ENCODE results near the gene ZFYVE9.

Gene ZFYVE9

DNA sequence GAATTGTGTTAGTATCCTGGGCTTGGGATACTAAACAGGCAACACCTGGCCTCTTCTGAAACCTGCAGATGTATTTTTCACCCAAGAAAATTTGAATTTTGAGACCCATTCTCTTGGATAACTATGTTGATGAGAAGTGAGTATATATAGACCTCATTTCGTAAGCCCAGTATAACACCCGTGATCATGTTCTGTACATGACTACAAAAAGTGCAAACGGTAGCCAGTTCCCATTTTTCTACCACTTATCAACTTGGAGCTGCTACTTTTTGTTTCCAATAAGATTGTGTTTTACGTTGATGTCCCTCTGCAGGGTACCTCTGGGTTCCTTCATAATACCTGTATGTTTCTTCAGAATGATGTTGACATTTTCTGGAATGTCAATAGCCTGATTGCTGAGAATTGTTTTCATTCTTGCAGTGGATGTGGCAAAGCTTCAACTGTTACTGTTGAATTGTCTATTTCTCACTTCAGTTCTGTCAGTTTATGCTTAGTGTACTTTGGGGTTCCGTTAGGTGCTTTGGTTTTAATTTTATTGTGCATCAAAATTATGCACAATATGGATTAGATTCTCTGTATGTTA, 48.1 kb downstream of the ZFYVE9 start:
- no peak for DNase-seq
- Histone ChIP-seq H3K36me3 (no peaks in the 10 kb centered on the region), H3K4me1 (no peaks in the 10 kb centered on the region), H3K4me3 (ENCODE audit: low read depth, low read length) (no peak overlapping the region), H3K9me3 (no peaks in the 10 kb centered on the region), H3K27me3 (no peaks in the 10 kb centered on the region)
- TF ChIP-seq, protein P1, sequence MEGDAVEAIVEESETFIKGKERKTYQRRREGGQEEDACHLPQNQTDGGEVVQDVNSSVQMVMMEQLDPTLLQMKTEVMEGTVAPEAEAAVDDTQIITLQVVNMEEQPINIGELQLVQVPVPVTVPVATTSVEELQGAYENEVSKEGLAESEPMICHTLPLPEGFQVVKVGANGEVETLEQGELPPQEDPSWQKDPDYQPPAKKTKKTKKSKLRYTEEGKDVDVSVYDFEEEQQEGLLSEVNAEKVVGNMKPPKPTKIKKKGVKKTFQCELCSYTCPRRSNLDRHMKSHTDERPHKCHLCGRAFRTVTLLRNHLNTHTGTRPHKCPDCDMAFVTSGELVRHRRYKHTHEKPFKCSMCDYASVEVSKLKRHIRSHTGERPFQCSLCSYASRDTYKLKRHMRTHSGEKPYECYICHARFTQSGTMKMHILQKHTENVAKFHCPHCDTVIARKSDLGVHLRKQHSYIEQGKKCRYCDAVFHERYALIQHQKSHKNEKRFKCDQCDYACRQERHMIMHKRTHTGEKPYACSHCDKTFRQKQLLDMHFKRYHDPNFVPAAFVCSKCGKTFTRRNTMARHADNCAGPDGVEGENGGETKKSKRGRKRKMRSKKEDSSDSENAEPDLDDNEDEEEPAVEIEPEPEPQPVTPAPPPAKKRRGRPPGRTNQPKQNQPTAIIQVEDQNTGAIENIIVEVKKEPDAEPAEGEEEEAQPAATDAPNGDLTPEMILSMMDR (IDR thresholded peaks at IDR 0.05; ENCODE audit: low read depth, low read length) = no peak

DNA sequence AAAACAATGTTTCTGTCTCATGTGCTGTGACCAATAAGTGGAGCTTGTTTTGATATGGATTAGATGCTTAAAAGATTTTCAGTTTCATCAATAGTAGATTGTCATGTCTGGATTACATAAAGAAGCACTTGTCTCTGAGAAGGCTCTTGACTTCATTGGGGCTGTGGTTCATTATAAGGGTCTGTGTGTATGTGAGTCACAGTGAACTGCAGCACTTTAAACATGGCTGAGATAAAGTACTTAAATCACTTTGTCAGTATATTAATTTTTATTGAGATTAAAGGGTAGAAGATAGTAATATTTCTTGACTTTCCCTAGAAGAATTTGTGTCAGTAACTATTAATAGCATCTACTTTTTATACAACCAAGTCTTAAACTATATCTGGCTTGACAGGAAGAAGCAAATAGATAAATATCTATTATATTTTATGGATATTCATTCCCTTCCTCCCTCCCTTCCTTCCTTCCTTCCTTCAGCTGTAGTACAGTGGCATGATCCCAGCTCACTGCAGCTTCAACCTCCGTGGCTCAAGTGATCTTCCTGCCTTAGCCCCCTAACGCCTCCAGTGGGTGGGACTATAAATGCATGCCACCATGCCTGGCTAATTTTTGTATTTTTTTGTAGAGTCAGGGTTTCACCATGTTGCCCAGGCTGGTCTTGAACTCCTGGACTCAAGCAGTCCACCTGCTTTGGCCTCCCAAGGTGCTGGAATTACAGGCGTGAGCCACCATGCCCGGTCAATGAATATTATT, 48.8 kb downstream of the ZFYVE9 start:
- TF ChIP-seq, protein P1 (IDR thresholded peaks at IDR 0.05; ENCODE audit: low read depth, low read length) = no peak
- Histone ChIP-seq H3K4me3 (ENCODE audit: low read depth, low read length) (no peak overlapping the region), H3K4me1 (no peaks in the 10 kb centered on the region), H3K36me3 (no peaks in the 10 kb centered on the region), H3K9me3 (no peaks in the 10 kb centered on the region), H3K27me3 (no peaks in the 10 kb centered on the region)
- DNase-seq = no peak

DNA sequence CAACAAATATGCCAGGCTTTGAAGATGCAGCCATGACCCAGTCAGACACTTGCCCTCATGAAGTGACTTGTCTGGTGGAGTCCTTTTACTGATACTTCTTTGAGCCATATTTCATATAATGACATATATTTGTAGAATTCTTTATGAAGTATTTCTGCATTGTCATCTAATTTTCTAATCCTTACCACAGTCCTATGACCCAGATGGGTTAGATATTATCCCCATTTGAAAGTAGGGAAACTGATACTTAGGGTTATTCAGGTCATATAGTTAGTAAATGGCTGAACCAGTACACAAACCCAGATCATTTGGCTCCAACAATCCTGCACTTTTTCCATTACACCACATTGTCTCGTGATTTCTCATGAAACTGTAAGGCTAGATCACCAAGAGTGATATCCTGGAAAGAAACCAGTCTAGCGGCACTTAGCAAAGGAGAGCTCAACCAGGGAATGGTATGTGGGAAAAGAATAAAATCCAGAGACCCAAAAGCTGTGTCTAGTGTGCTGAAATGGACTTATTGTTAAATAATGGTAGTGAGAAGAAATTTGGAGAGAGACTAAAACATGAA, 49.6 kb downstream of the ZFYVE9 start:
- Histone ChIP-seq H3K4me1 (no peaks in the 10 kb centered on the region), H3K36me3 (no peaks in the 10 kb centered on the region), H3K9me3 (no peaks in the 10 kb centered on the region), H3K4me3 (ENCODE audit: low read depth, low read length) (no peak overlapping the region), H3K27me3 (no peaks in the 10 kb centered on the region)
- DNase-seq = no peak
- TF ChIP-seq, protein P1 (IDR thresholded peaks at IDR 0.05; ENCODE audit: low read depth, low read length) = no peak

DNA sequence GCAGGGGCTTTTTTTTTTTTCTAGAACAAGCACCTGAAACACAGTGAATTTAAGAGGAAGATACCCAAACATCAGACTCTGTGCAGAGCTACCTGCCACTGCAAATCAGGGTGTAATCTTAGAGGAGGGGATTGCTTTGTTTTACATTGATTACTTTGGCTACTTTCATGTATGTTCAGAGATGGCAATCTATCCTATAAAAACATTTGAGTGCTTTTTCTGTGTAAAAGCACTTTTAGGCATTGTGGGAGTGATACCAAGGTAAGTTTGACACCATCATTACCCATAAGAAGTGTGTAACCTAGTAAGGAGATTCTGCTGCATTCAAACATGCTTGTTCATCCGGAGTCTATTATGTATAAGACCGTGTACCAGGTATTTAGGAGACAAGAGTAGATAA, 50.1 kb downstream of the ZFYVE9 start:
- no peaks in the 10 kb centered on the region for H3K9me3 ChIP-seq
- no peak for DNase-seq
- no peaks in the 10 kb centered on the region for H3K27me3 ChIP-seq
- TF ChIP-seq, protein P1 (IDR thresholded peaks at IDR 0.05; ENCODE audit: low read depth, low read length) = no peak
- H3K36me3 ChIP-seq = no peaks in the 10 kb centered on the region
- H3K4me3 ChIP-seq (ENCODE audit: low read depth, low read length) = no peak overlapping the region
- H3K4me1 ChIP-seq = no peaks in the 10 kb centered on the region

DNA sequence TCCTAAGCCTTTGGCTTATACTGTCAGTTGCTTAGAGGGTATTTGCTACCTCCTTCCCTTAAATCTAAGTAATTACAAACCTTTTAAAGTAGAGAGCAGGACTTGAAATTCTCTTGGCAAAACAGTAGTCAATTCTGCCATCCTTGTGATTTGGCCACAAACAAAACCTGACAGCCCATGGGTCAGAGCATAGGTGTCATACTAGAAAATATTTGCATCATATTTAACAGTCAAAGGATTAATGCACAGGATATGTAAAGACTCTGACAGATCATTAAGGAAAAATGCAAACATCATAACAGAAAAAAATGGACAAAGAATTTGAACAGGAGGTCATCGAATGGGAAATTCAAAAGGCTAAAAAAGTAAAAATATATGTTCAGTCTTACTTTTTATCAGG, 50.5 kb downstream of the ZFYVE9 start:
- H3K9me3 ChIP-seq = no peaks in the 10 kb centered on the region
- H3K4me1 ChIP-seq = no peaks in the 10 kb centered on the region
- no peak for DNase-seq
- no peaks in the 10 kb centered on the region for H3K36me3 ChIP-seq
- no peak overlapping the region for H3K4me3 ChIP-seq (ENCODE audit: low read depth, low read length)
- TF ChIP-seq, protein P1 (IDR thresholded peaks at IDR 0.05; ENCODE audit: low read depth, low read length) = no peak
- no peaks in the 10 kb centered on the region for H3K27me3 ChIP-seq

DNA sequence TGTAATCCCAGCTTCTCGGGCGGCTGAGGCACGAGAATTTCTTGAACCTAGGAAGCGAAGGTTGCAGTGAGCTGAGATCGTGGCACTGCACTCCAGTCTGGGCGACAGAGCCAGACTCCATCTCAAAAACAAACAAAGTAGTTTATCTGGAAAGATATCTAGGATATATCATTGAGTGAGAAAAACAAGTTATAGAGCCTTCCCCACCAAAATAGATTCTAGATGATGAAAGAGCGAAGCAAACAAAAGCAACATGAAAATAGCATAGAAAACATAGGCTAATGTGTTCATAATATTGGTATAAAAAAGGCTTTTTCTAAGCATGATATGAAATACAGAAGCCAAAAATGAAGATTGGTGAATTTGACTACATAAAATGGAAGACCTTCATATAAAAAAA, 52.1 kb downstream of the ZFYVE9 start:
- no peaks in the 10 kb centered on the region for H3K9me3 ChIP-seq
- H3K4me1 ChIP-seq = no peaks in the 10 kb centered on the region
- no peak for DNase-seq
- H3K27me3 ChIP-seq = no peaks in the 10 kb centered on the region
- no peaks in the 10 kb centered on the region for H3K36me3 ChIP-seq
- no peak overlapping the region for H3K4me3 ChIP-seq (ENCODE audit: low read depth, low read length)
- TF ChIP-seq, protein P1 (IDR thresholded peaks at IDR 0.05; ENCODE audit: low read depth, low read length) = no peak
